Head of caudate nucleus (tissue), 42 donors: ENCODE data around the gene HSPA4.
"Not testable (repeated sequence)": the region's sequence is repeated elsewhere in the genome, so short reads cannot be mapped to it uniquely, and the experiment has no call there.

Source experiments
- DNase-seq, 42 donors: peaks; one replicate each; pipeline versions ENCODE4 v3.0.0 to v3.0.0-alpha.2; 2020 to 2021; ENCODE audit warnings: mixed read lengths in 7 of 42
- intact Hi-C: fragments of 100-400 bp; cut with DNase I; formaldehyde crosslinking; loops from one replicate; pipeline ENCODE4 v1.15.0; 2022

HSPA4 gene

DNA sequence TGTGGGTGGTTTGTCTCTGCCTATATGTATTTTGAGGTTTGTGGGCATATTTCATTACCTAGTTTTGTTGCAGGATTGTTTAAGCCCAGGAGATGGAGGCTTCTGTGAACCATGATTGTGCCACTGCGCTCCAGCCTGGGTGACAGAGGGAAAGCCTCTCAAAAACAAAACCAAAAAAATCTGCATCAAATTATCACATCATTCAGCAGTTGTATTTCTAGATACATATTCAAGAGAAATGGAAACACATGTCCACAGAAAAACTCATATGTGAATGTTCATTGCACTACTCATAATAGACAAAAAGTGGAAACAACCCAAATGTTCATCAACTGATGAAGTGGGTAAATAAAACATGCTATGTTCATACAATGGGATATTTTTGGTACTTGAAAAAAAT, 29.9 kb downstream of the HSPA4 start:
- DNase-seq: no peak
- intact Hi-C loops: no loop called here

DNA sequence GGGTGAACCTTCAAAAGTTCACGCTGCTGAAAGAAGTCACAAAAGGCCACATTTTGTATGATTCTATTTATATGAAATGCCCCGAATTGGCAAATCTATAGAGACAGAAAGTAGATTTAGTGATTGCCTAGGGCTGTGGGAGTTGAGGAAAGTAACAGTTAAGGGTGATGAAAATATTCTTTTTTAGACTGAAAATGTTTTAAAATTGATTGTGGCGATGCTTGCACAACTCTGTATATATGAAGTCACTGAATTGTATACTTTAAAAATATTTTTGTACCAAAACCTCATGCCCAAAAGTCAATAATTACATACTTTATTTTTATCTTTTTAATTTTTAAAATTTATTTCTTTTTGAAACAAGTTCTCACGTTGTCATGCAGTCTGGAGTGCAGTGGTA, 30.3 kb downstream of the HSPA4 start:
- intact Hi-C loops: no loop called here
- DNase-seq: no peak

DNA sequence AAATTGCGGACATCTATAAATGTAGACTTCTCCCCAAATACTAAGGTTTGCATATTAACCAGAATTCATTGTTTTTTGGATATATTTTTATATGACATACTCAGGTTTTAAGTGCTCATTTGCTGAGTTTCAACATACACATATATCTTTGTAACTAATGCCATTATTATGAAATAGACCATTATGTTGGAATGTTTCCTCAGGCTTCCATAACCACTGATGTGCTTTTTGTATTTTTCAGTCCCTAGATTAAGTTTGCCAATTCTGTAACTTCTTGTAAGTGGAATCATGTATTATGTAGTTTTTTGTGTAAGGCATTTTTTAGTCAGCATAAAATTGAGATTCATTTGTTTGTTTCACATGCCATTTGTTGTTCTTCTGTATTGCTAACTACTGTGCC, 32.1 kb downstream of the HSPA4 start:
- DNase-seq: no peak
- intact Hi-C loops: no loop called here

DNA sequence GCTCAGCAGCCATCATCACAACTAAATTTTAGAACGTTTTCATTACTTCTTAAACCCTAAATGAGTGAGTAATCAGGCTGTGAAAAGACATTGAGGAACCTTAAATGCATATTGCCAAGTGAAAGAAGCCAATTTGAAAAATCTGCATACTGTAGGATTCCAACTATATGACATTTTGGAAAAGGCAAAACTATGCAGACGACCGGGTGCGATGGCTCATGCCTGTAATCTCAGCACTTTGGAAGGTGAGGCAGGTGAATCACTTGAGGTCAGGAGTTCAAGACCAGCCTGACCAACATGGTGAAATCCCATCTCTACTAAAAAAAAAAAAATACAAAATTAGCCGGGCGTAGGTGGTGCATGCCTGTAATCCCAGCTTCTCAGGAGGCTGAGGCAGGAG, 33.4 kb downstream of the HSPA4 start:
- DNase-seq, intact Hi-C loops: not testable (repeated sequence)

DNA sequence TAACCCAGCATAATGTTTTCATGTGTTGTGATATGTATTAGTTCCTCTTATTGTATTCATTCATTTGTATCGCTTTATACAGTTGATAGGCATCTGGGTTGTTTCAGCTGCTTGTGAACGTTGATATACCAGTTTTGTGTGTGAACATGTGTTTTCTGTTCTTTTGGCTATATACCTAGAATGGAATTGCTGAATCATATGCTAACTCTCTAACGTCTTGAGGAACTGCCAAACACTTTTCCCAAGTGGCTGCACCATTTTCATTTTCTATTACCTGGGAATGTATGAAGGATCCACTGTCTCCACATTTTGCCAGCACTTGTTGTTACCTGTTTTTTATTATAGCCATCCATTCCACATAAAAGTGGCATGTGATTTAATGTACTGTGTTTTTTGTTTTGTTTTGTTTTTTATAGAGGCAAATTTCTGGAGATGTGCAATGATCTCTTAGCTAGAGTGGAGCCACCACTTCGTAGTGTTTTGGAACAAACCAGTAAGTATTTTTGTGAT, 34.6 kb downstream of the HSPA4 start:
- no peak for DNase-seq

DNA sequence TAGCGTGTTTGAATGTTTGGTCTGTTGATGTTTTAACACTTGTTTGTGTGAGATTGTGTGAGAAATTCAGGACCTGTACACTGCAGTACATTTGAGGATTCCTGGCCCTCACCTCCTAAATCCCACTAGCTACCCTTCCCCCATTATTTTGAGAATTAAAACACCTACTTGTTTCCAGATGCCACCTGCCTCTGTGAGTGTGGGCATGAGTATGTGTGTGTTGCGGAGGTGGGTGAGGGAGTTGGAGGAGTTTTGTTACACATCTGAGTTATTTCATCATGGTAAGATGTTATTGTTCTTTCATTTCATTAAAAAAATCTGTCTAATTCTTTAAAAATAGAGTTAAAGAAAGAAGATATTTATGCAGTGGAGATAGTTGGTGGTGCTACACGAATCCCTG, 36.3 kb downstream of the HSPA4 start:
- intact Hi-C loops: no loop called here
- peak in 6 of 42 donors; percentile 15 to 41 (median 23) for DNase-seq

More for the DNA sequence above, 34.6 kb downstream of the HSPA4 start:
- intact Hi-C loops: no loop called here

DNA sequence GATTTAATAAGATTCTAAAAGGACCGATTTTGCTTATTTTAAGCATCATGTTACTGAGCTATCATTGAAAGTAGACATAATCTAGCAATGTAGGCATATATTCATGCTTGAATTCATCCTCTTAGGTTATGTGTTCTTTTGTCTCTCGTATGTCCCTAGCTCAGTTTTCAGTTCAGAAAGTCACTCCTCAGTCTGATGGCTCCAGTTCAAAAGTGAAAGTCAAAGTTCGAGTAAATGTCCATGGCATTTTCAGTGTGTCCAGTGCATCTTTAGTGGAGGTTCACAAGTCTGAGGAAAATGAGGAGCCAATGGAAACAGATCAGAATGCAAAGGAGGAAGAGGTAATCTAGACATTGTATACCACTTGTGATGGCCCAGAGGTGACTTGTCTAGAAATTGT, 39.2 kb downstream of the HSPA4 start:
- no peak for DNase-seq
- intact Hi-C loops: no loop called here

DNA sequence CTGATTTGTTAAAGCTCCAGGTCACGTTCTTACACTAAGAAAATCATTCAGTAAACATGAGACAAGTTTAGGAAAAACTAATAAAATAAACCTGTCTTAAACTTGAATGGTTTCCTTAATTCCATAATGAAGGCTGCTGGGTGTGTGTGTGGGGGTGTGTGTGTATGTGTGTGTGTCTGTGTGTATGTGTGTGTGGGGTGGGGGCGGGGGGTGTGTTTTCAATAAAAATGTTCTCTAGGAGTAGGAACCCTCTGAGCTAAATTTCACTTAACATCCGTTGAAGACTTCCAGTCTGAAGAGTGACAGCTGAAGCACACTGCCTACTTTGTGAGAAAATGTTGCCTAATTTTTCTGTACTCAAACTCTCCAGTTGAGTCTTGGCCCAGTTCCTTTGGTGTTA, 54.5 kb downstream of the HSPA4 start:
- intact Hi-C loops: no loop called here
- DNase-seq: peak in 1 of 42 donors; percentile 34

DNA sequence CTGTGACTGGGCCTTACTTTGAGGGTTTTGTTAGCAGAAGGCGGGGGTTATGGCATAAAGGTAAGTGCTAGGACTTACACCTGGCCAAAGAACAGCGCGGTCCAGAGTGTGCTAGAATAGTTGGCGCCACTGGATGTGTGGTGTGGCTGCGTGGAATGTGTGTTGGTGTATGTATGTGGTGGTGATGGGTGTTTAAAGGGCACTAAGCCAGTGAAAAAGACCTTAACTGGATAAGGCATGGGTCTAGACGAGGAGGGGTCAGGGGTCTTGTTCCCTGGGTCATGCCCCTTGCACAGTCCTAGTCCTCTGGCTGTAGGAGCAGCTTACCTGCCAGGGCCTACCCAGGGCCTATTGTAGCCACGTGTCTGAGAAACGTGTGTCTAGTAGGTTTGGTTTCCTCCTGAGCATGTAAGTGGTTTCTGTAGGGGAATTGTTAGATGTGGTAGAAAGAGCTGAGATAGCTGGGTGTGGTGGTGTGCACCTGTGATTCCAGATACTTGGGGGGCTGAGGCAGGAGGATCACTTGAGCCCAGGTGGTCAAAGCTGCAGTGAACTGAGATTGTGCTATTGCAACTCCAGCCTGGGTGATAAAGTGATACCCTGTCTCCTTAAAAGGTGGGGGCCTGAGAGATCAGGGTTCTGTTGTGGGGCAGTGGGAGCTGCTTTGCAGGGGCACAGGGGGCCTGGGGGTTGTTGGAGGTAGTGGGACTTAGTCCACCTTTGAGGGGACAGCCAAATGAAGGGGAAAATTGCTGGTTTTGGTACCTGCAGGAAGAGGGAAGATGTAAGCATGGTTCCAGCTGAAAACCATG, 55.2 kb downstream of the HSPA4 start:
- DNase-seq: peak in 1 of 42 donors; percentile 29
- intact Hi-C loops: no loop called here

DNA sequence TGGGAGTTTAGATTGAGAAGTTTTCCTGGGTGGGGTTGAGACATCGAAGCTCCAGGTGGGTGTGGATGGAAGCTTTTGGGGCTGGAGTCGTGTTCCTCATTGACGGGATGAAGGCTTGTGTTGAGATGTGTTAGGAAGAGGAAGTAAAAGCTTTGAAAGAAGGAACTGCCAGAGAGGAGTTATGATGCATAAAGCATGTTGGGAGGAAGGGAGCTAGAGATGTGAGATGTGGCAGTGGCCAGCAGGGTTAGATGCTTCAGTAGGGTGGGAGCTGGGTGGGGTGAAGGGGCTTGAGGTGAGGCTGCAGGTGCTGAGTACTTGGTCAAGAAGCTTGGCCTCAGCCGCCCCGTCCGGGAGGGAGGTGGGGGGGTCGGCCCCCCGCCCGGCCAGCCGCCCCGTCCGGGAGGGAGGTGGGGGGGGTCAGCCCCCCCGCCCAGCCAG, 56.7 kb downstream of the HSPA4 start:
- intact Hi-C loops: no loop called here
- peak in 21 of 42 donors; percentile 21 to 83 (median 54) for DNase-seq

DNA sequence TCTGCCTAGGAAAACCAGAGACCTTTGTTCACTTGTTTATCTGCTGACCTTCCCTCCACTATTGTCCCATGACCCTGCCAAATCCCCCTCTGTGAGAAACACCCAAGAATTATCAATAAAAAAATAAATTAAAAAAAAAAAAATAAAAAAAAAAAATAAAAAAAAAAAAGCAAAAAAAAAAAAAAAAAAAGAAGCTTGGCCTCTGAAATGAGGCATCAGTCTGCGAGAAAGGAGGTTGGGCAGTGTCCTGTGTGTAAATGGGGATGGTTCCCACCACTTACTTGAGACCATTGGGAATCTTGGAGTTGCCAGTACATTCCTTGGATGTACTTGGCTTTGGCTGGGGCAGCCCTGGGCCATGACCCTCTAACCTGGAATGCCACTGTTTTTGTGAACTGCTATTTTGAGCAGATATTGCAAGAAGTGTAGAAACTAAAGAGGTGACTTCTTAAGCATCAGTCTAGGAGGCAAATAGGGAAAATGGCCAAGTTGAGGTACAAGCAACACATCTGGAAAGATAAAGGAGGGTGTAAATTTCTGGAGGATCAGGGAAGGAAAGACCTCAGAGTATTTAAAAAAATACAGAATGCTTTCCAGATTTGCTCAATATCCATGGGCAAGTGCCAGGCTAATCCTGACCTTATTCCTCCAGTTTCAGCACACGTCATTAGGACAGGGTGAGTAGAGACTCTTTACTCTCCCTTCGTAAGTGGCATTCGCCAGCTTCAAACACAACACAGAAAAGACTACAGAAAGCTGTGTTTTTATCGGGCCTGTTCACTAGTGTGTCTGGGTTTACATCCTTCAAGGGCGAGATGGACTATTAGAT, 58.1 kb downstream of the HSPA4 start:
- DNase-seq: no peak
- intact Hi-C loops: no loop called here

DNA sequence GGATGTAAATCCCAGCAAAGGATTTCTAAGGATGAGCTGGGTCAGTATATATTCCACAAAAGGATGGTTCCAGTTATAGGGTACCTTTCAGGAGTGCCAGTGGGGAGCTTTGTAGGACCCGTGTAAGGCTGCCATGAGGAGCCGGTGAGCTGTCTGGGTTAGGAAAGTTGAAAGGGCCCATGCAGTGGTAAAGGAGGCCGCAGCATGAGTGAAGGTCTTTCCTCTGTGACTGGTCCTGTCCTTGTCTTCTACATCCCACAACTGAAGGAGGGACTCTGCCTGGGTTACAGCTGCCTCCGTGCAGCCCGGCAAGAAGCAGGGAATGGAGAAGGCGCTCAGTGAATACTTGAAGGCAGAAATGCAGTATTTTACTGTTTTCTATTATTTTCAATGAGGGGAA, 58.9 kb downstream of the HSPA4 start:
- intact Hi-C loops: no loop called here
- no peak for DNase-seq

DNA sequence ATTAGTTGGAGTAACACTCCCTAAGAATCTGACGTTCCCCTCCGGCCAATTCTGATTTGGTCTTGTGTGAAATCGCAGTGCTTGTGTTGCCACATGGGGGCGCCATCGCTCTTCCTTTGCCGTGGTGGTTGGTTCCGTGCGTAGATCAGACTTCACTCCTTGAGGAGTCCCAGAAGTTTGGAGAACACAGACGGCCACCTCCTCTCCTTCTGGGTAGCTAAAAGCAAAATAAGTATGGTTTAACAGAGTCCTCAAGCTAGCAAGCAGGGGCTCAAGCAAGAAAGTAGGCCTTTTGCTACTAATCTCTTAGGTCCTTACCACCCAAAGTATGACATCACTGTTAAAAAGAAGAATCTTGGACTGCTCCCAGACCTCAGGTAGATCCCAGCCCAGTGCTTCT, 59.5 kb downstream of the HSPA4 start:
- peak; percentile 76 to 94 (median 88) for DNase-seq
- intact Hi-C loops: no loop called here

DNA sequence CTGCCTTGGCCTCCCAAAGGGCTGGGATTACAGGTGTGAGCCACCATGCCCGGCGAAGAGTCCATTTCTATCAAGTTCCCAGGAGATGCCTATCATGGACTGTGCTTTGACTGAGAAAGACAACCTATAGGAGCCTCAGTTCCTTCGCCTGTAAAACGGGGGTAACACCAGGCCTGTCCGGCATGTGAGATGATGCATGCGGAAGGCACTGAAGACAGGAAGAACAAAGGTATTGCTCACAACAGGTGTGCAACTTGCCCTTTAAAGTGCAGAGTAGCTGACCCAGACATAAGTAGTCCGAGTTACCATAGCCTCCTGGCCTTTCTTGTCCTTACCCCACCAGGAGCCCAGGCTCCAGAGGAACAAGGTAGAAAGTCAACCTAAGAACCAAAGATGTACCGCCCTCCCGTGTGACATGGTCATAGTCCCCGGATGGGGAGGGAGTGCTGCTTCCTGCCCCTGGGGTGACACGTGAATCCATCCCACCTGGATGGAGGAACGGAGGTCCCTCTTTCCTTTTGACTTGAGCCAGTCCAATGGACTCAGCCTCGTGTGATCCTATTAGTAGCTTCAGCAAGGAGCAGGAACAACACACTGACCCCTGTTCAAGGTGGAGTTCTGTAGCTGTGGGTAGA, 60.3 kb downstream of the HSPA4 start:
- intact Hi-C loops: no loop called here
- DNase-seq: no peak

DNA sequence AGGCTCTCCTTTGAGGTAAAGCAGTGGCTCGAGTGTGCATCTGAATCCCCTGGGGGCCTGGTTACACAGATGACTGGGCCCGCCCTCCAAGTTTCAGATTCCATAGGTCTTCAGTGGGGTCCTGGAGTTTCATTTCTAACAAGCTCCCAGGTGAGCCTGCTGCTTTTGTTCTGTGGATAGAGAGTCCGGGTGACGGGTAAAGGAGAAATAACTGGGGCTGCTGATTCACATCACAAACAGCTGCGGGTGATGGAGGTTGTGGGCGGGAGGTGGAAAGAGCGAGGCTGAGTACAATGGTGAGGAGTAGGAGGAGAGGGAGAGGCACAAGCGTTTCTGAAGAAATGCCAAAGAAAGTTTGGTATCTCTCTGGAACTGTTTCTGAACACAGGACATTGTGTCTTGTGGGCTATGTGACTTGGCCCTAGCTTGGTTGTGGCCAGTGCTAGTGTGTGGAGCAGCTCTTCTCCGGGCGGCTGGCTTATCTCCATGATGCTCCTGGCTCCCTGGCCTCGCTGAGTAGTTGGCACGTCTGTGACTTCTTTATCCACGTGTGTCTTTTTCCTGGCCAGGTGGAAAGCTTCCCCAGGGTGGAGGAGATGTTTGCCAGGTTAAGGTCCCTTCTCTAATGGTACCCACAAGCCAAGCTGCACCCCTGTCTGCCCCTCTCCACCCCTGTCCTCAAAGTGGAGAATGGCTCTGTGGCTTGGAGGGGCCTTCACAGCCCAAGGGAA, 61.7 kb downstream of the HSPA4 start:
- DNase-seq: peak in 41 of 42 donors; percentile 38 to 92 (median 75)
- intact Hi-C loops: no loop called here

DNA sequence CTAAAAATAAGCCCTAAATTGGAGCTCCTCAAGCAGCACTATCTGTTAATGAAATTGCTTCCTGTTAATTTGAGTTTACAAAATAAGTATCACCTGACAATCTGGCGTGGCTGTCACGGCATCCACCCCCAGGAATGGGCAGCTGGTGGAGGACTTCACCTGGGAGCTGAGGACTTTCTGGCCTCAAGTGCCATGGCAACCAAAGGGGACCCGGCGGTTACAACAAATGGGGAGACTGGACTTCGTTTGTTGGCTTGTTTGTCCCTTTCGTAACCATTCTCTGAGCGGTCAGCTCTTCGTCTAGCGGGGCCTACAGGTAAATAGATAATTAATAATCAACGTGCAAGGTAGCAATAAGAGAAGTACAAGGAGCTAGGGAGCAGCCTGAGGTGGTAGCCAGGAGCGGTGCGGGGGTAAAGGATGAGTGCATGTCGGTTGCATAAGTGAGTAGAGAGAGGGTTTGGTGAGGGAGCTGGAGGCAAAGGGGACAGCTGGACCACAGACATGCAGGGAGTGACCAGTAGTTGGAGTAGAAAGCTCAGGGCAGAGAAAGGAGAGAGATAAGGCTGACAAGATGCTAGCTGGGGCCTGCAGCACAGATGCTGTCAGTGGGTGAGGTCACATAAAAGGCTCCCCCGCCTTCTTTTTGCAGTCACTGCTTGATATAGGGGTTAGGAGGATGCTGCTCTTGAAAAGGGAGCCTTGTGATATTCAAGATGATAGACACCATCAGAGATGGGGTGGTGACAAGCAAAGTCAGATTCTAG, 62.5 kb downstream of the HSPA4 start:
- intact Hi-C loops: no loop called here
- DNase-seq: peak in 5 of 42 donors; percentile 38 to 71 (median 55)

DNA sequence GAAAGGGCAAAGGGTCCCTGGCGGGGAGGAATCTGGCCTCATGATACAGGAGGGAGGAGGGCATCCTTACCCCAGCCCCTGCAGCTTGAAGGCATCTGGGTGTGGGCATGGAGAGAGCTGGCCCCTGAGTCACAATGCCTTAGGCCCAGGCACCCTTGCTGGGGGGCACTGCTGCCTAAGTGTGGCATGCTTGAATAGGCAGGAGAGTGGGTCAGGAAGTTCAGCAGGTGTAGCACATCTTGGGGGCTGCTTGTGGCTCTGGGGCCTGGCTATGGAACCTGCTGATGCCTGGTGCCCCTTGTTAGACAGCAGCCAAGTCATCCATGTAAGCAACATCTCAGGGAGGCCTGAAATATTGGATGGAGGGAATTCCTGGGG, 63.1 kb downstream of the HSPA4 start:
- intact Hi-C loops: no loop called here
- DNase-seq: no peak

DNA sequence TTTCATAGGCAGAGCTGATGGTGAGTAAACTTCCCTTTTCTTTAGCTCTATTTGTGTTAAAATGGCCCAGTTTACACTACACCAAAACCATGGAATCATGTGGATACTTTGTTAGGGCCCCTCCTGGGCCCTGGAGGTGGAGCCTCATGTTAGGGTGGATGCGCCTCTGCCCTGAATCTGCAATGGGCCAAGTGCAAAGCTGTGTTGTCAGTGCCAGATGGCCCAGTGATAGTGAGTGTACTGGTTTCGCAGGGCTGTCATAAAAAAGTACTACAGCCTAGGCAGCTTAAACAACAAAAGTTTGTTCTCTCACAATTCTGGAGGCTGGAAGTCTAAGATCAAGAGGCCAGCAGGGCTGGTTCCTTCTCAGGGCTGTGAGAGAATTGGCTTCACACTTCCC, 64.8 kb downstream of the HSPA4 start:
- no peak for DNase-seq
- intact Hi-C loops: no loop called here
